Measurements from ENCODE around the gene WDR18.

Gene WDR18

DNA sequence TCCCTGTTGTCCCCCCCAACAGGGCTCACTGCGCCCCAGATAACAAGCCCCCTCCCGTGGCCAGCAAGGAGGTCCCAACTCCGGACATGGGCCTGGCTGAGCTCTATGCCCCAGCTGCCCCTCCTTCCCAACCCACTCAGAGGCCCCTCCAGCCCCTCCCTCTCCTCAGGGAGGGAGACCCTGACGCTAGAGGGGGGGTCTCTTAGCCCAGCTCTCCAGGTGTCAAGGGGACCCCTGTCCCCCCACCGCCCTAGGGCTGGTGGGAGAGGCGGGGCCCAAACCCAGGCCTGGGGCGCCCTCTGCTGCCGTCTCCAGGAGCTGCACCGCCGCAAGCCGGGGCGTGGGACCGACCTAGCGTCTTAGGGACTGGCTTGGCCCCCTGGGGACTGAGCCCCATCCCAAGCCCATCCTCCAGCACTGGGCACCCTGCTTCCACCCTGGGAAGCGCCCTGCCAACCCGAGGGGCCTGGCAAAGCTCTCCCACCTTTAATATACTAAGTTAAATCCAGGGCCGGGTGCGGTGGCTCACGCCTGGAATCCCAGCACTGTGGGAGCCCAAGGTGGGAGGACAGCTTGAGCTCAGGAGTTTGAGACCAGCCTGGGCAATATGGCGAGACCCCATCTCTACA lies 17.5 kb downstream of the WDR18 start:
- no peak overlapping the region for H3K27ac ChIP-seq (replicated peaks)
- TF ChIP-seq, protein P1, sequence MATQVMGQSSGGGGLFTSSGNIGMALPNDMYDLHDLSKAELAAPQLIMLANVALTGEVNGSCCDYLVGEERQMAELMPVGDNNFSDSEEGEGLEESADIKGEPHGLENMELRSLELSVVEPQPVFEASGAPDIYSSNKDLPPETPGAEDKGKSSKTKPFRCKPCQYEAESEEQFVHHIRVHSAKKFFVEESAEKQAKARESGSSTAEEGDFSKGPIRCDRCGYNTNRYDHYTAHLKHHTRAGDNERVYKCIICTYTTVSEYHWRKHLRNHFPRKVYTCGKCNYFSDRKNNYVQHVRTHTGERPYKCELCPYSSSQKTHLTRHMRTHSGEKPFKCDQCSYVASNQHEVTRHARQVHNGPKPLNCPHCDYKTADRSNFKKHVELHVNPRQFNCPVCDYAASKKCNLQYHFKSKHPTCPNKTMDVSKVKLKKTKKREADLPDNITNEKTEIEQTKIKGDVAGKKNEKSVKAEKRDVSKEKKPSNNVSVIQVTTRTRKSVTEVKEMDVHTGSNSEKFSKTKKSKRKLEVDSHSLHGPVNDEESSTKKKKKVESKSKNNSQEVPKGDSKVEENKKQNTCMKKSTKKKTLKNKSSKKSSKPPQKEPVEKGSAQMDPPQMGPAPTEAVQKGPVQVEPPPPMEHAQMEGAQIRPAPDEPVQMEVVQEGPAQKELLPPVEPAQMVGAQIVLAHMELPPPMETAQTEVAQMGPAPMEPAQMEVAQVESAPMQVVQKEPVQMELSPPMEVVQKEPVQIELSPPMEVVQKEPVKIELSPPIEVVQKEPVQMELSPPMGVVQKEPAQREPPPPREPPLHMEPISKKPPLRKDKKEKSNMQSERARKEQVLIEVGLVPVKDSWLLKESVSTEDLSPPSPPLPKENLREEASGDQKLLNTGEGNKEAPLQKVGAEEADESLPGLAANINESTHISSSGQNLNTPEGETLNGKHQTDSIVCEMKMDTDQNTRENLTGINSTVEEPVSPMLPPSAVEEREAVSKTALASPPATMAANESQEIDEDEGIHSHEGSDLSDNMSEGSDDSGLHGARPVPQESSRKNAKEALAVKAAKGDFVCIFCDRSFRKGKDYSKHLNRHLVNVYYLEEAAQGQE (IDR thresholded peaks at IDR 0.05; ENCODE audit: insufficient replicate concordance, low read depth), result no peak
- TF ChIP-seq, protein P2, sequence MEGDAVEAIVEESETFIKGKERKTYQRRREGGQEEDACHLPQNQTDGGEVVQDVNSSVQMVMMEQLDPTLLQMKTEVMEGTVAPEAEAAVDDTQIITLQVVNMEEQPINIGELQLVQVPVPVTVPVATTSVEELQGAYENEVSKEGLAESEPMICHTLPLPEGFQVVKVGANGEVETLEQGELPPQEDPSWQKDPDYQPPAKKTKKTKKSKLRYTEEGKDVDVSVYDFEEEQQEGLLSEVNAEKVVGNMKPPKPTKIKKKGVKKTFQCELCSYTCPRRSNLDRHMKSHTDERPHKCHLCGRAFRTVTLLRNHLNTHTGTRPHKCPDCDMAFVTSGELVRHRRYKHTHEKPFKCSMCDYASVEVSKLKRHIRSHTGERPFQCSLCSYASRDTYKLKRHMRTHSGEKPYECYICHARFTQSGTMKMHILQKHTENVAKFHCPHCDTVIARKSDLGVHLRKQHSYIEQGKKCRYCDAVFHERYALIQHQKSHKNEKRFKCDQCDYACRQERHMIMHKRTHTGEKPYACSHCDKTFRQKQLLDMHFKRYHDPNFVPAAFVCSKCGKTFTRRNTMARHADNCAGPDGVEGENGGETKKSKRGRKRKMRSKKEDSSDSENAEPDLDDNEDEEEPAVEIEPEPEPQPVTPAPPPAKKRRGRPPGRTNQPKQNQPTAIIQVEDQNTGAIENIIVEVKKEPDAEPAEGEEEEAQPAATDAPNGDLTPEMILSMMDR (IDR thresholded peaks at IDR 0.05; ENCODE audit: insufficient read depth, low read length), result peak; percentile 76
- no peak for TF ChIP-seq GABPA (IDR thresholded peaks at IDR 0.05; ENCODE audit: low read depth)
- H3K4me3 ChIP-seq (replicated peaks; ENCODE audit: insufficient read depth, low read length), result no peak overlapping the region
- peak in 1 of 2 experiments; percentile 44 for DNase-seq (ENCODE audit: low read depth in 1 of 2, low spot score in 1 of 2)
- H3K27me3 ChIP-seq (ENCODE audit: insufficient read depth, poor library complexity, severe bottlenecking), result peaks cover 43% of the 10 kb centered on the region

DNA sequence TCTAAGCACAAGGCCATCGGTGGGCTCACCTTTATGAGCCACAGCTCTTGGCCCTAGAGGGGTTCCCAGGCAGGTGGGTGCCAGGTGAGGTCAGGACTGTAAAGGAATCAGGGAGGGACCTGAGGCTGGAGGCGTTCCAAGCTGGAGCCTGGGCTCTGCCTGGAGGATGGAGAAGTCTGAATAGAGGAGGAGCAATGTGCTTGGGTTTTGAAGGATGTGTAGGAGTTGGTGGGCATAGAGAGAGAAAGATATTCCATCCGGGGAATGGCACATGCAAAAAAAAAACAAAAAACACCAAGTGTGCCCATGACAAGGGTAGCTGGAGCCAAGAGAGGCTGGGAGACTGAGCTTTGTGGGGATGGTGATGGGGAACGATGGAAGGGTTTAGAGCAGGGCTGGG lies 18.5 kb downstream of the WDR18 start:
- DNase-seq (ENCODE audit: low read depth in 1 of 2, low spot score in 1 of 2), result no peak
- Histone ChIP-seq H3K27ac (replicated peaks) (no peak overlapping the region), H3K27me3 (ENCODE audit: insufficient read depth, poor library complexity, severe bottlenecking) (peaks cover 34% of the 10 kb centered on the region), H3K4me3 (replicated peaks; ENCODE audit: insufficient read depth, low read length) (no peak overlapping the region)
- TF ChIP-seq SPI1 (IDR thresholded peaks at IDR 0.05; ENCODE audit: borderline replicate concordance, low read depth) (no peak), GABPA (IDR thresholded peaks at IDR 0.05; ENCODE audit: low read depth) (no peak), POLR2AphosphoS5 (IDR thresholded peaks at IDR 0.05; ENCODE audit: low read depth) (no peak)
- TF ChIP-seq, protein P1 (IDR thresholded peaks at IDR 0.05; ENCODE audit: insufficient replicate concordance, low read depth), result no peak
- TF ChIP-seq, protein P2 (IDR thresholded peaks at IDR 0.05; ENCODE audit: insufficient read depth, low read length), result no peak

DNA sequence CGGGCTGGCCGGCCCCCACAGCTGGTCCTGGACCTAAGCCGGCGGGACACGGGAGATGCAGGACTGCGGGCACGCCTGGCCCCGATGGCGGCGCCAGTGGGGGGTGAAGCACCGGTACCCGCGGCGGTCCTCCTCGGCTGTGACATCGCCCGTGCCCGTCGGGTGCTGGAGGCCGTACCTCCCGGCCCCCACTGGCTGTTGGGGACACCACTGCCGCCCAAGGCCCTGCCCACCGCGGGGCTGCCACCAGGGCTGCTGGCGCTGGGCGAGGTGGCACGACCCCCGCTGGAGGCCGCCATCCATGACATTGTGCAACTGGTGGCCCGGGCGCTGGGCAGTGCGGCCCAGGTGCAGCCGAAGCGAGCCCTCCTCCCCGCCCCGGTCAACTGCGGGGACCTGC lies 19.1 kb downstream of the WDR18 start:
- no peak for TF ChIP-seq POLR2AphosphoS5 (IDR thresholded peaks at IDR 0.05; ENCODE audit: low read depth)
- no peak for TF ChIP-seq GABPA (IDR thresholded peaks at IDR 0.05; ENCODE audit: low read depth)
- no peak for TF ChIP-seq SPI1 (IDR thresholded peaks at IDR 0.05; ENCODE audit: borderline replicate concordance, low read depth)
- TF ChIP-seq, protein P1 (IDR thresholded peaks at IDR 0.05; ENCODE audit: insufficient replicate concordance, low read depth), result no peak
- TF ChIP-seq, protein P2 (IDR thresholded peaks at IDR 0.05; ENCODE audit: insufficient read depth, low read length), result no peak
- H3K4me3 ChIP-seq (replicated peaks; ENCODE audit: insufficient read depth, low read length), result no peak overlapping the region
- H3K27me3 ChIP-seq (ENCODE audit: insufficient read depth, poor library complexity, severe bottlenecking), result peaks cover 29% of the 10 kb centered on the region
- no peak for DNase-seq (ENCODE audit: low read depth in 1 of 2, low spot score in 1 of 2)
- no peak overlapping the region for H3K27ac ChIP-seq (replicated peaks)

All from HL-60 (cell line).